ENCODE data around the gene DMRT3.
"Not testable (repeated sequence)": the region's sequence is repeated elsewhere in the genome, so short reads cannot be mapped to it uniquely, and the experiment has no call there.

The DMRT3 gene

GRCh38 chr9:971901-972500 is 4.5 kb upstream of the DMRT3 start:
- no peak for DNase-seq

GRCh38 chr9:972501-973294 is 3.8 kb upstream of the DMRT3 start:
- DNase-seq = no peak

- no peak for DNase-seq
These were observed 3.1 kb upstream of the DMRT3 start for GRCh38 chr9:973295-973834.

DNA sequence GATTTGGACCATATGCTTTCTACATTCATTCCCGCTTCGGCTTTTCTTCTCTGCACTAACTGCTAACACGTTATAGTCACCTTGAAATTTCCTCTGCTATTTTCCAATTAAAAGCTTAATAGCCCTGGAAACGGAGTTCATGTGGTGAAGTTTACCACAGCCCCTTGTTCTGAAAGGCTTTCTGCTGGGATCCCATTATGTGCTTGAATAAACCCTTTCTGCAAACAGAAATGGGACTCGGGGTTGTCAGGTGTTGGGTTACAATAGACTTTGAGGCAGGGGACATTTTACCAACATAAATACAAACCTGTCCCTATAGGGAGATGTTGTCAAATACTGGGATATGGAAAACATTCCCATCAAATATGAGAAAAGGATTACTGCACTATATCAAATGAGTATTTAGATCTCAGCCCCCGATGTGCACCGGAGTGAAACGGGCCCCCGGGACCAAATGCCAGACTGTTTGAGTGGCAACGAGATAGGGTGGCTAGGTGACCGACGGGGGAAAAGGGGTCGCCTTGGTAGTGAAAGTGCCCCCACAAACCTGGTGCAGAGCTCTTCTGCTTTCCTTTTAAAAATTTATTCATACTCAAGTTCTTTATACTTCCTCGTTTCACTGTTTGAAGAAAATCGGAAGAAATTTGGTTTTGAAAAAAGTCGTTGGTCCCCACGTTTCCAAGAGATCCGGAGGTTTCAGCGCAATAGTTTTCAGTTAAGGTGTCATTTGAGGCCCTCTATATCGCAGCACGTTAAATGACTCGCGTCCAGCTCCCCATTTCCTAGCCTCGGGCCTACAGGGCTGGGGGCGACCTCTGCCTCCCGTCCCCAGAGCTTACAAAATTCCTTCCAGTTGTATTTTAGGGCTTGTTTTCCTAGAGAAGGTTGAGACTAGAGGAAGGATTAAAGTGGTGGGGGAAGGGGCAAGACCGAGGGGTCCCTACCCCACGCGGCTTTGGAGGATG is 2.1 kb upstream of the DMRT3 start:
- DNase-seq = no peak

DNA sequence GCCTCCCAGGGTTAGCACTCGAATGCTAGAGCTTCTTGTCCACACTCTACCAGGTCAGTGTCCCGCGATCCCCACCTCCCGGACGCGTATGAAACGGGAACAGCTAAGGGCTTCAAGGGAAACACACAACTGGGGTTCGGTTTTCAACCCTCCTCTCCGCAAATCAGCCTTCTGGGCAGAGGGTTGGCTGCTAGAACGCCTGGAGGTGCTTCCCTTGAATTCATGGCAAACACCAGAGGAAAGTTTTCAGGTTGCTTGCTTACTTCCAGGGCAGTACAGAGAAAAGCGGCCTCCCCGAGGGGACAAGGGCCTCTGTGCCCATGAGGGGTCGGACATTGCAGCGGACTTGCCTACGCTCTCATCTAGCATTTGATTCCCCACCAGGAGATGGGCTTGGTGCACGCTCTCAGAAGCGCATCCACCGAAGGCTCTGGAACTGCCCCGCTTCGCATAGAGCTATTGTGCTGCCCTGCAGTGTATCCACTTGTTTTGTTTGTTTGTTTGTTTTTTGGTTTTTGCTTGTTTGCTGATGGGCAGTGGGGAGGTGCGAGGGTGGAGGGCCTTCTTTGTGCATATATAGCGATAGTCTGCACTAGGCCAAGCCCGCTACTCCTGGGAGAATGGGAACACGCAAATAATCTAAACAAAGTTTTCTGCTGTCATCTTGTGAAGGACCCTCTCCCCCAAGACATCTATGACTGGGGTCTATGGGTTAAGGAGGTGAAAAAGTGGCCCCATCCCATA is 1.3 kb upstream of the DMRT3 start:
- DNase-seq = no peak

- DNase-seq = no peak
These were observed 656 bp upstream of the DMRT3 start for GRCh38 chr9:975740-976257.

DNA sequence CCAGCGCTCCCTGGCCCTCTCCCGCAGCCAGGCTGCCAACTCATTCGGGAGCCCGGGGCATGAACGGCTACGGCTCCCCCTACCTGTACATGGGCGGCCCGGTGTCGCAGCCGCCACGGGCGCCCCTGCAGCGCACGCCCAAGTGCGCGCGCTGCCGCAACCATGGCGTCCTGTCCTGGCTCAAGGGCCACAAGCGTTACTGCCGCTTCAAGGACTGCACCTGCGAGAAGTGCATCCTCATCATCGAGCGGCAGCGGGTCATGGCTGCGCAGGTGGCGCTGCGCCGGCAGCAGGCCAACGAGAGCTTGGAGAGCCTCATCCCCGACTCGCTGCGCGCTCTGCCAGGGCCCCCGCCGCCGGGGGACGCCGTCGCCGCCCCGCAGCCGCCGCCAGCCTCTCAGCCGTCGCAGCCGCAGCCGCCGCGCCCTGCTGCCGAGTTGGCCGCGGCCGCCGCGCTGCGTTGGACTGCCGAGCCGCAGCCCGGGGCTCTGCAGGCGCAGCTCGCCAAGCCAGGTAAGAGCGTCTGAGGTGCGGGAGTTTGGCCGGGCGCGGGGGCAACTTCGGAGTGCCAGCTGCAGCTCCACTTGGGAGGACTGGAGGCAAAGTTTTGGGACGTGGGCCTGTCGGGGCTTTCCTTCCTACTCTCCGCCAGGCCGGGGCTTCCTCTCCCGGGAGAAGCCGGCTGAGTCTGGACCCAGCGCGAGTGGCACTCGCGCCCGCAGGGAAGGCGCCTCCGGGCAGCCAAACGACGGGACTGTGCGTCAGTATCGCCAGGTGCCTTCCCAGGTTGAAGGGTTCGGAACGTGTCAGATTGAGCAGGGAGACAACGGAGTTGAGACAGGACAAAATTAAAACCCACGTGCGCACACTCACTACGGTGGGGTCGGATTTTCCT is 735 bp downstream of the DMRT3 start:
- no peak for DNase-seq

DNA sequence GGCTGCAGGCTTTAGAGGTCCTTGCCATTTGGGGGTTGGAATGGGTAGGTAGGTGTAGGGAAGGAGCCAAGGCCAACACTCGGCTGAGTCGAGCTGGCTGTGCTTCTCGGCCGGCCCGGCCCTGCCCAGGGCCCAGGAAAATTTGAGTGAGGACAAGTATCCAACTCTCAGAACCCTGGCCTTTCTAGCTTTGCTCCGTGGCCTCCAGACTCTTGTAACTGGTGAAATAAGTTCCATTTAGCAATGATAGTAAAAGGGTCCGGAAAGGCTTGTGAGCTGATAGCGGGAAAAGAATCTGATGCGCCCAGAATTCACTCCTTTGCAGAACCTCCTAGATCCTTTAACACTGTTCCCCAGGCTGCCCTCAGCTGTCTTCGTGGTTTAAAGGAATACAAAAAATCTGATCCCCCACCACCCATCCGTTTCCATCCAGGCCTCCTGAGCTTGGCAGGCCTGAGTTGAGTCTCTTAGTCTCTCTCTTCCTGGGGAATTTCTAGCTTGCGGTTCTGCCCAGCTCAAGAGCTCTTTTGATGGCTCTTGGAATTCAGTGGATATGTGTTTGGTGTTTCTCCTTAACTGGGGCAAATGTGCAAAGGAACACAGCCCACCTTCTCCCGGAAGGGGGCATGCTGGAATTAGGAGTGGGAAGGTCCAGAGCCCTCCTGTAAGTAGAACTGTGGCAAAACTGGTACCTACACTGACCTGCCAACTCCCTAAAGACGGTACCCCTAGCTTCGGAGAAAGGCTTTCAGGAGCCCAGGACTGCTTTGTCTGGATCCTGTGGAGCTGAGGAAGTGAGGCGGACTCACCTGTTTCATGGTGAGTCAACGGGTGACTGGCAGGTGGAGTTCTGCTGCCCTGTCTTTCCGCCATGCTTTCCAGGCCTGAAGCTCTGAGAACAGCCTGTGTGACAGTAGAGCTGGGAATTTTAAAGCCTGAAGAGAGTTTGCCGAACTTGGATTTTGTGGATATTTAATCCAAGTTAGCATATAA is 1.7 kb downstream of the DMRT3 start:
- no peak for DNase-seq

GRCh38 chr9:979983-980382 is 3.5 kb downstream of the DMRT3 start:
- DNase-seq = no peak

DNA sequence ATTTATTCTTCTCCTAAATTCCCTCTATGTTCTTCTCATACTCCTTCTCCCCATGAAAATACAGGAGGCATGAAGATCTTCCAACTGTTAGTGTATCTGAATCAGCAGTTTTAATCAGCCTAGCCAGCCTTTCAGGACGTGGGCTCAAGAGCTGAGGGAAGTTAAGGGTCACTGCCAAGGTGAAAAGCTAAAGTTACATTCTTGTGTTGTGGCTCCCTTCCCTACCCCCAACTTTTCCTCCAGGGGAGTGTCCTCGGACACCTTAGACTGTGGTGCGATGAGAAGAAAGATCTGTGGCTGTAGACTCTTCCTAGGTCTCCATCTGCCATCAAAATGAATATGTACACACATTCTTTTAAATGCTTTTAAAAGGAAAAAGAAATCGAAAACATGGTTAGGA is 4.2 kb downstream of the DMRT3 start:
- no peak for DNase-seq

DNA sequence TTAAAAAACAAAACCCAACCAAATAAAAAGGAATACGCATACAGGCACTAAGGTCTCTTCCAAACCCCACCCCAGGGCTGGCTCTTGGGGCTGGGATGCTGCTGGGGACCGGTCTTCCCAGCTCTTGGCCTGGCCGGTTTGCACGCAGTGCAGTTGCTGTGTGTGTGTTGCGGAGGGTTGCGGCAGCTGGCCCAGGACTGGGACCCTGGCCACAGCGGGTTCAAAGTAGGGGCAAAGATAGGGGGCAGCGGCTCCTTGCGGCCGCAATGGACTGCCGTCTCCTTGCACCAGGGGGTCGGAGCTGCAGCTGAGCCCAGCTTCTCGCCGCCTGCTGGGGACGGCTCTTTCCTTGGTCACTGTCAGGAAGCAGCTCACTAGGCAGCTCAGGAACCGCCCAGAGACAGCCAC is 5.0 kb downstream of the DMRT3 start:
- DNase-seq = no peak

GRCh38 chr9:982394-983230 is 6.2 kb downstream of the DMRT3 start:
- no peak for DNase-seq

GRCh38 chr9:994005-994404 is 17.6 kb downstream of the DMRT3 start:
- no peak for DNase-seq

DNA sequence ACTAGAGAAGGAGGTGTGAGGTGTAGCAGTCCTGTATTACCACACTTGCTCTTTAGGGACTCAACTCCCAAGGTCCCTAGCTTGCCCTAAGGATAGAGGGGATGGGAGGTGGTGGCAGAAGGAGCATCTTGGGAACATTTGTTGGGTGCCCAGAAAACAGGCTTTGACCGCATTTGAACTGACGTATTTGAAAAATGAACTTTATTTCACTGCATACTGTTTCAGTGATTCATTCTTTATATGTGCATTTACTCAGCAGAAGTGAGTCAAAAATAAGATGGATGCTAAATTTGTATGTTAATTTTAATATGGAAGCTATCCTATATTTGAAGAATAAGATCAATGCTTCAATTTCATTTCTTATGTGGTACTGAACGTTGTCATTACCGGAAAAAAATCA is 18.7 kb downstream of the DMRT3 start:
- DNase-seq = peak; percentile 26

DNA sequence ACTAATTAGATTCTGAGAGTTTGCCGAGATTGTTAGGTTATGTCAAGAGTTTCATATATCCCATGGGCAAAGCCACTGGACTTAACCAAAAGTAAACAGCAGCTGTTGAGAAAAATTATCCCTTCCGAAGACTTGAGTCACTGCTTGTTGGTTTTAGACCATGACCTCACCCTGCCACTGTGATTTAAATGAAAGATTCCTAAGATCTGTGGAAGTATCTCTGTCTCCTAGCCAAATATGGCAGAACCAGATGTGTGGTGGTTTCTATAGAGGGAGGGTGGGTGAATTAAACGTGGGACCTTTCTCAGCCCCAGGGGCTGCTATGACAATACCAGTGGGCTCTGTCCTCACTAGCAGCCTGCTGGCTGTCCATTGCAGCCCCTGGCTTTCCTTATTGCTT is 19.3 kb downstream of the DMRT3 start:
- DNase-seq = peak; percentile 85

DNA sequence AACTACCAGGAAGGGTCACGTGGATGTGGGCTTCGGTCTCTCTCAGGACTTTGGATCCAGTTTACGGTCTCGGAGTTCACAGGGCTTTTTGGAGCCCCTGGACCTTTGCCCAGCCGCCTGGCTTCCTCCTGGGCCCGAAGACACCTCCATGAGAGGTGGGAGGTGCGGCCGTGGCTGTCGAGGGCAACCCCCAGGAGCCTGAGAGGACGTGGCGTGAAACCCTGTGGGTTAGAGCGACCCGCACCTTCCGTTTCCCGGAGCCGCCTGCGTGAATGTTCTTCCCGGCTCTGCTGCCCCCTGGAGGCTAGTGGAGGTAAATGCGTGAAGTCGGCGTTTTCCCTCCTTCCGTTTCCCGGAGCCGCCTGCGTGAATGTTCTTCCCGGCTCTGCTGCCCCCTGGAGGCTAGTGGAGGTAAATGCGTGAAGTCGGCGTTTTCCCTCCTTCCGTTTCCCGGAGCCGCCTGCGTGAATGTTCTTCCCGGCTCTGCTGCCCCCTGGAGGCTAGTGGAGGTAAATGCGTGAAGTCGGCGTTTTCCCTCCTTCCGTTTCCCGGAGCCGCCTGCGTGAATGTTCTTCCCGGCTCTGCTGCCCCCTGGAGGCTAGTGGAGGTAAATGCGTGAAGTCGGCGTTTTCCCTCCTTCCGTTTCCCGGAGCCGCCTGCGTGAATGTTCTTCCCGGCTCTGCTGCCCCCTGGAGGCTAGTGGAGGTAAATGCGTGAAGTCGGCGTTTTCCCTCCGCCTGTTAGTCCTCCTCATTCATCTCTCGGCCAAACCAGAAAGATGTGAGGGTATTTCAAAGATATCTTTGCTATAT is 22.1 kb downstream of the DMRT3 start:
- not testable (repeated sequence) for DNase-seq

GRCh38 chr9:1001838-1002237 is 25.4 kb downstream of the DMRT3 start:
- peak; percentile 6 for DNase-seq

DNA sequence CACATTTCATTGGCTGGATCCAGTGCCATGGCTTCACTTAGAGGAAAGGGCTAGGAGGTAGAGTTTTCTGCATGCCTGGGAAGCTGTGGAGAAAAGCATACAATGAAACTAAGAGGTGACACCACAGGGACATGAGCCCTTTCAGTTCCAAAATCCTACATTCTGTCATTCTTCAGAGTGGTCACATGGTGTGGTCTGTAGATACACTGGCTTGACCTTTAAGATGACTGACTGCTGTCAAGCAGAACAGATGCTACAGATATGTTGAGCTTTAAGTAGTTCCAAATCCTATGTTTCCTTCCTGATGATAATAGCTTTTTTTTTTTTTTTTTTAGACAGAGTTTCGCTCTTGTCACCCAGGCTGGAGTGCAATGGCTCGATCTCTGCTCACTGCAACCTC is 26.2 kb downstream of the DMRT3 start:
- DNase-seq = no peak
